Measurements from ENCODE around the gene ARHGEF25.
"Not testable (repeated sequence)": the region's sequence is repeated elsewhere in the genome, so short reads cannot be mapped to it uniquely, and the experiment has no call there.

ARHGEF25 gene

GRCh38 chr12:57617942-57618341 lies 6.7 kb downstream of the ARHGEF25 start:
- no peak for TF ChIP-seq CTCF (conservative IDR thresholded peaks at IDR 0.05; ENCODE audit: control insufficient read depth, insufficient read depth, low read depth, low read length)
- DNase-seq (ENCODE audit: low read depth) = no peak
- no peak overlapping the region for H3K4me3 ChIP-seq (ENCODE audit: control insufficient read depth, low read depth, low read length)

DNA sequence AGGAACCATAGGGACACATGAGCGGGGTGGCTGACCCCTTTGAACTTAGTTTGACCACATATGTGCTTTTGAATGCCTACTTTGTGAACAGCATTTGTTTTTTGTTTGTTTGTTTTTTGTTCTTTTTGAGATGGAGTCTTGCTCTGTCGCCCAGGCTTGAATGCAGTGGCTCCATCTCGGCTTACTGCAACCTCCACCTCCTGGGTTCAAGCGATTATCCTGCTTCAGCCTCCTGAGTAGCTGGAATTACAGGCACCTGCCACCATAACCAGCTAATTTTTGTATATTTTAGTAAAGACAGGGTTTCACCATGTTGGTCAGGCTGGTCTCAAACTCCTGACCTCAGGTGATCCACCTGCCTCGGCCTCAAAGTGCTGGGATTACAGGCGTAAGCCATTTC lies 7.2 kb downstream of the ARHGEF25 start:
- DNase-seq (ENCODE audit: low read depth); H3K4me3 ChIP-seq (ENCODE audit: control insufficient read depth, low read depth, low read length): not testable (repeated sequence)

DNA sequence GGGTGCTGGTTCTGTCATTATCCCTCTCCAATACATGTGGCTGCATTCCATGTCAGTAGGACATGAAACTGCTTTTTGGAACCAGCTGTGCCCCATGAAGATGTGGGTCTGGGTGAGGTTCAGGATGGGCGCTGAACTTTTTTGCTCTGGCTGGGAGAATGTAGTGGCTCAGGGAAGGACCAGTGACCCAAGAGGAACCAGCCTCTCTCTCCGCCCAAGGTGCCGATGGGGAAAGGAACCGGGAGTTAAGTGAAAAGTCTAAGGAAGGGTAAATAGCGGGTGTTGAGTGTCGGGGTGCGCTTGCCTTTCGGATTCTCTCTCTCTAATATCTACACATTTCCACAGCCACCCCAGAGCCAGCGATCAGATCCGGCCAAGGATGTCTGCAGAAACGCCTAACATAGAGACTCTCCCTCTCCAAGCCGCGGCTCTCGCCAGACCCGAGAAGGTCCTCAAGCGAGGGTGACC lies 7.8 kb downstream of the ARHGEF25 start:
- TF ChIP-seq CTCF (conservative IDR thresholded peaks at IDR 0.05; ENCODE audit: control insufficient read depth, insufficient read depth, low read depth, low read length) = no peak
- no peak overlapping the region for H3K4me3 ChIP-seq (ENCODE audit: control insufficient read depth, low read depth, low read length)

DNA sequence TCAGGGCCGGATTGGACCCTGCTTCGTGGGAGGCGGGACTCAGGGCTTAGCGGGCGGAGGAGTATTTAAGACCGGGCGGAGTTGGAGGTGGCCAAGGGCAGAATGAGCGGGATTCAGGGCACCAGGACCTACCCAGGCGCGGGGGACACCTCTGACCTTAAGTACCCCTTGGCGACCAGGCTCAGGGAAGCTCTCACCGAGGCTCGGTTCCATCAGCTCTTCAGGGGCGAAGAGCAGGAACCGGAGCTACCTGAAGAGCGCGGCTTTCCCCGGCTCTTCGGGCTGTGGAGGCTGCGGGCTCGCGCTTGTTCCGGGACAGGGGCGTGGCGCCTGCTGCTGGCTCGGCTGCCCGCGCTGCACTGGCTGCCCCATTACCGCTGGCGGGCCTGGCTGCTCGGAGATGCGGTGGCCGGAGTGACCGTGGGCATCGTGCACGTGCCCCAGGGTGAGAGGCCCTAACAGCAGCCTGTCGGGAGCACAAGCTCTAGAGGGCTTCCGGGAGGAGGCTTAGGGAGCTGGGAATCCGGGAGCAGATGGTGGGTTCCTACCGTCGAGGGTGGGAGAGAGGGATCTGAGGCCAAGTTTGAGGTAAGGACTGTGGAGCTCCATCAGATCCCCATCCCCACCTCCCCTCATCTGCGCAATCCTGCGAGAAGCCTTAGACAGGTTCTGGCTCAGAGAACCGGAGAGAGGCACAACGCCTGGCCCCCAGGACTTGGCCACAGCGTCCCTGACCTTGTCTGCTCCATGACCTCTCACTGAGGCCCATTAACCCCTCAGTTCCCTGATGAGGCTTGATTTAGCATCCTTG lies 8.4 kb downstream of the ARHGEF25 start:
- H3K4me3 ChIP-seq (ENCODE audit: control insufficient read depth, low read depth, low read length) = no peak overlapping the region
- no peak for TF ChIP-seq CTCF (conservative IDR thresholded peaks at IDR 0.05; ENCODE audit: control insufficient read depth, insufficient read depth, low read depth, low read length)
- no peak for DNase-seq (ENCODE audit: low read depth)

More for the DNA sequence above, 7.8 kb downstream of the ARHGEF25 start:
- DNase-seq (ENCODE audit: low read depth) = no peak

GRCh38 chr12:57620245-57620935 lies 9.2 kb downstream of the ARHGEF25 start:
- no peak for TF ChIP-seq CTCF (conservative IDR thresholded peaks at IDR 0.05; ENCODE audit: control insufficient read depth, insufficient read depth, low read depth, low read length)
- H3K4me3 ChIP-seq (ENCODE audit: control insufficient read depth, low read depth, low read length) = no peak overlapping the region
- DNase-seq (ENCODE audit: low read depth) = no peak

DNA sequence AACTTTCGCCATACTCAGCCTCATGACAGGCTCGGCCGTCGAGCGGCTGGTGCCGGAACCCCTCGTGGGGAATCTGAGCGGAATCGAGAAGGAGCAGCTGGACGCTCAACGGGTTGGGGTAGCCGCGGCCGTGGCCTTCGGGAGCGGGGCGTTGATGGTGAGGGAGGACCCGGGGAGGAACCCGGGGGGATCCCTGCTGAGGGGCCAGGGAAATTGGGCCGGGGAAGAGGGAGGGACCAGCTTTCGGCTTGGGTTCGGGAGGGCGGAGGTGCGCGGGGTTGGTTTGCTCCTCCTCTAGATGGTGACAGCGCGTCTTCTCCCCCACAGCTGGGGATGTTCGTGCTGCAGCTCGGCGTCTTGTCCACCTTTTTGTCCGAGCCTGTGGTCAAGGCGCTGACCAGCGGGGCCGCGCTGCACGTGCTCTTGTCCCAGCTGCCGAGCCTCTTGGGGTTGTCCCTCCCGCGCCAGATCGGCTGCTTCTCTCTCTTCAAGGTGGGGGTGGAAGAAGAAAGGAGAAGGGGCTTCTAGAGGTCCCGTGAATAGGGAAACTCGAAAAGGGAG lies 9.8 kb downstream of the ARHGEF25 start:
- TF ChIP-seq CTCF (conservative IDR thresholded peaks at IDR 0.05; ENCODE audit: control insufficient read depth, insufficient read depth, low read depth, low read length) = no peak
- H3K4me3 ChIP-seq (ENCODE audit: control insufficient read depth, low read depth, low read length) = peak overlapping the region; percentile 30
- no peak for DNase-seq (ENCODE audit: low read depth)

Data from fibroblast of mammary gland (primary cell).